Activated T-helper 2 cell treated with anti-CD3 and anti-CD28 coated beads, Interferon-gamma antibody, Interleukin-2, Interleukin-4, amounts not matched to agents 10 μg/mL and 5 μg/mL and 100 μg/mL, durations not matched to agents 14 hours and 24 hours and 36 hours (primary cell): ENCODE results near the gene BSG. TPM values are rescaled to one million over a fixed set of nuclear protein-coding genes. Genes with fewer than 3 reads are reported as not detected.
A peak's percentile ranks its signal among the peaks of the same experiment; 100 is the strongest.
"Not testable (repeated sequence)": the region's sequence is repeated elsewhere in the genome, so short reads cannot be mapped to it uniquely, and the experiment has no call there.

ENCODE experiments used
- DNase-seq: peaks from one replicate; pipeline ENCODE4 v3.0.0; 2021; ENCODE audit warnings: low spot score
- H3K27ac Mint-ChIP-seq: one replicate; pipeline ENCODE4 v1.8.0; 2021; ENCODE audit warnings: mixed read lengths
- H3K27me3 Mint-ChIP-seq: one replicate; pipeline ENCODE4 v1.8.0; 2021; ENCODE audit warnings: low read depth, mixed read lengths
- H3K36me3 Mint-ChIP-seq: one replicate; pipeline ENCODE4 v1.8.0; 2021; ENCODE audit warnings: low read depth, mixed read lengths
- H3K4me1 Mint-ChIP-seq: one replicate; pipeline ENCODE4 v1.8.0; 2021; ENCODE audit warnings: low read depth, mixed read lengths
- H3K4me3 Mint-ChIP-seq: one replicate; pipeline ENCODE4 v1.8.0; 2021; ENCODE audit warnings: low read depth, mild to moderate bottlenecking, moderate library complexity, mixed read lengths
- H3K9me3 Mint-ChIP-seq: one replicate; pipeline ENCODE4 v1.8.0; 2021; ENCODE audit warnings: mixed read lengths
- intact Hi-C: fragments of 100-400 bp; cut with micrococcal nuclease; formaldehyde crosslinking; loops from one replicate; pipeline ENCODE4 v1.15.1; 2023
- total RNA-seq: library from RNA; stranded (reverse); gene quantifications from 2 replicates; pipeline ENCODE4 v1.2.3, GENCODE V29; 2022

BSG gene
- total RNA-seq, 1 donor from 2014 or later: 300 TPM

- H3K4me3 Mint-ChIP-seq: no peak overlapping the region
- H3K9me3 Mint-ChIP-seq: no peaks in the 10 kb centered on the region
- DNase-seq: no peak
- no peak overlapping the region for H3K27ac Mint-ChIP-seq
- no peaks in the 10 kb centered on the region for H3K27me3 Mint-ChIP-seq
- peaks cover 4% of the 10 kb centered on the region for H3K4me1 Mint-ChIP-seq
- peaks cover 9% of the 10 kb centered on the region for H3K36me3 Mint-ChIP-seq
- intact Hi-C loops: no loop called here
These were observed 8.0 kb downstream of the BSG start for GRCh38 chr19:580274-580835.

GRCh38 chr19:581399-582111 is 9.2 kb downstream of the BSG start:
- H3K9me3 Mint-ChIP-seq: no peaks in the 10 kb centered on the region
- no peak overlapping the region for H3K27ac Mint-ChIP-seq
- DNase-seq: no peak
- no peak overlapping the region for H3K4me3 Mint-ChIP-seq
- peaks cover 4% of the 10 kb centered on the region for H3K4me1 Mint-ChIP-seq
- intact Hi-C loops: no loop called here
- H3K36me3 Mint-ChIP-seq: peaks cover 9% of the 10 kb centered on the region
- H3K27me3 Mint-ChIP-seq: no peaks in the 10 kb centered on the region

GRCh38 chr19:582497-583197 is 10.3 kb downstream of the BSG start:
- no peak overlapping the region for H3K4me3 Mint-ChIP-seq
- intact Hi-C loops: no loop called here

GRCh38 chr19:583198-583967 is 11.0 kb downstream of the BSG start:
- H3K27me3 Mint-ChIP-seq: peaks cover 4% of the 10 kb centered on the region
- no peak overlapping the region for H3K27ac Mint-ChIP-seq
- H3K36me3 Mint-ChIP-seq: peaks cover 9% of the 10 kb centered on the region
- no peak overlapping the region for H3K4me3 Mint-ChIP-seq
- H3K4me1 Mint-ChIP-seq: peaks cover 2% of the 10 kb centered on the region
- intact Hi-C loops: no loop called here
- no peaks in the 10 kb centered on the region for H3K9me3 Mint-ChIP-seq
- no peak for DNase-seq

More at GRCh38 chr19:582497-583197, 10.3 kb downstream of the BSG start:
- Mint-ChIP-seq H3K36me3 (peaks cover 9% of the 10 kb centered on the region), H3K4me1 (peaks cover 2% of the 10 kb centered on the region), H3K9me3 (no peaks in the 10 kb centered on the region), H3K27ac (no peak overlapping the region), H3K27me3 (no peaks in the 10 kb centered on the region)
- no peak for DNase-seq

- Mint-ChIP-seq H3K36me3 (peaks cover 9% of the 10 kb centered on the region), H3K9me3 (no peaks in the 10 kb centered on the region), H3K4me1 (peaks cover 2% of the 10 kb centered on the region), H3K27me3 (peaks cover 4% of the 10 kb centered on the region), H3K4me3 (no peak overlapping the region), H3K27ac (no peak overlapping the region)
- no peak for DNase-seq
- intact Hi-C loops: no loop called here
These were observed 11.5 kb downstream of the BSG start for GRCh38 chr19:583968-584239.

GRCh38 chr19:584240-585001 is 12.0 kb downstream of the BSG start:
- peaks cover 9% of the 10 kb centered on the region for H3K36me3 Mint-ChIP-seq
- H3K9me3 Mint-ChIP-seq: no peaks in the 10 kb centered on the region
- DNase-seq: peak; percentile 47
- peaks cover 2% of the 10 kb centered on the region for H3K4me1 Mint-ChIP-seq
- no peak overlapping the region for H3K27ac Mint-ChIP-seq
- H3K4me3 Mint-ChIP-seq: no peak overlapping the region
- intact Hi-C loops: no loop called here
- peaks cover 4% of the 10 kb centered on the region for H3K27me3 Mint-ChIP-seq

- not testable (repeated sequence) for H3K36me3 Mint-ChIP-seq, H3K9me3 Mint-ChIP-seq
These were observed 12.8 kb downstream of the BSG start for GRCh38 chr19:585146-585545.

GRCh38 chr19:585551-586110 is 13.2 kb downstream of the BSG start:
- no peak overlapping the region for H3K4me3 Mint-ChIP-seq
- H3K4me1 Mint-ChIP-seq: peaks cover 2% of the 10 kb centered on the region
- no peak for DNase-seq
- intact Hi-C loops: no loop called here
- H3K27me3 Mint-ChIP-seq: peaks cover 4% of the 10 kb centered on the region
- H3K36me3 Mint-ChIP-seq: peaks cover 2% of the 10 kb centered on the region
- H3K9me3 Mint-ChIP-seq: no peaks in the 10 kb centered on the region
- H3K27ac Mint-ChIP-seq: no peak overlapping the region

More at GRCh38 chr19:585146-585545, 12.8 kb downstream of the BSG start:
- H3K27me3 Mint-ChIP-seq, intact Hi-C loops, DNase-seq, H3K4me3 Mint-ChIP-seq, H3K4me1 Mint-ChIP-seq, H3K27ac Mint-ChIP-seq: not testable (repeated sequence)

GRCh38 chr19:588093-588740 is 15.8 kb downstream of the BSG start:
- no peak overlapping the region for H3K4me3 Mint-ChIP-seq
- H3K9me3 Mint-ChIP-seq: no peaks in the 10 kb centered on the region
- H3K27me3 Mint-ChIP-seq: peaks cover 9% of the 10 kb centered on the region
- peaks cover under 1% of the 10 kb centered on the region for H3K36me3 Mint-ChIP-seq
- intact Hi-C loops: no loop called here
- no peak overlapping the region for H3K27ac Mint-ChIP-seq
- DNase-seq: peak; percentile 55
- H3K4me1 Mint-ChIP-seq: peaks cover 2% of the 10 kb centered on the region

- no peak overlapping the region for H3K27ac Mint-ChIP-seq
- H3K27me3 Mint-ChIP-seq: peaks cover 13% of the 10 kb centered on the region
- intact Hi-C loops: no loop called here
- peaks cover under 1% of the 10 kb centered on the region for H3K4me1 Mint-ChIP-seq
- no peaks in the 10 kb centered on the region for H3K9me3 Mint-ChIP-seq
- no peaks in the 10 kb centered on the region for H3K36me3 Mint-ChIP-seq
- H3K4me3 Mint-ChIP-seq: peak overlapping the region; percentile 42
- no peak for DNase-seq
These were observed 16.6 kb downstream of the BSG start for GRCh38 chr19:588741-589692.
